Measurements from ENCODE around the gene KLHL10. TPM values are rescaled to one million over a fixed set of nuclear protein-coding genes. Genes with fewer than 3 reads are reported as not detected.
"Not testable (repeated sequence)": the region's sequence is repeated elsewhere in the genome, so short reads cannot be mapped to it uniquely, and the experiment has no call there.

KLHL10 gene
- total RNA-seq, 1 donor from 2014 or later, result not detected

GRCh38 chr17:41849251-41849990 is 11.8 kb downstream of the KLHL10 start:
- DNase-seq (ENCODE audit: low read depth, low spot score), result no peak

GRCh38 chr17:41851382-41851781 is 13.8 kb downstream of the KLHL10 start:
- DNase-seq (ENCODE audit: low read depth, low spot score), result not testable (repeated sequence)

- DNase-seq (ENCODE audit: low read depth, low spot score), result no peak
Observed at GRCh38 chr17:41860254-41860931, 22.8 kb downstream of the KLHL10 start.

- DNase-seq (ENCODE audit: low read depth, low spot score), result no peak
Observed at GRCh38 chr17:41863074-41863848, 25.6 kb downstream of the KLHL10 start.

- DNase-seq (ENCODE audit: low read depth, low spot score), result no peak
Observed at GRCh38 chr17:41864498-41864835, 26.8 kb downstream of the KLHL10 start.

- DNase-seq (ENCODE audit: low read depth, low spot score), result peak; percentile 55
Observed at GRCh38 chr17:41864836-41865595, 27.4 kb downstream of the KLHL10 start, which contains the start of gene KLHL11. TSS of gene KLHL11 (minus strand) at chr17:41865423. CDS start at chr17:41865370, 53 bp downstream.

- no peak for DNase-seq (ENCODE audit: low read depth, low spot score)
Observed at GRCh38 chr17:41865596-41865893, 27.9 kb downstream of the KLHL10 start.

- DNase-seq (ENCODE audit: low read depth, low spot score), result no peak
Observed at GRCh38 chr17:41868568-41868967, 30.9 kb downstream of the KLHL10 start.

- no peak for DNase-seq (ENCODE audit: low read depth, low spot score)
Observed at GRCh38 chr17:41869426-41869825, 31.8 kb downstream of the KLHL10 start.

- no peak for DNase-seq (ENCODE audit: low read depth, low spot score)
Observed at GRCh38 chr17:41870097-41870496, 32.5 kb downstream of the KLHL10 start.

GRCh38 chr17:41870627-41871026 is 33.0 kb downstream of the KLHL10 start:
- no peak for DNase-seq (ENCODE audit: low read depth, low spot score)

GRCh38 chr17:41871789-41872188 is 34.2 kb downstream of the KLHL10 start:
- DNase-seq (ENCODE audit: low read depth, low spot score), result no peak

GRCh38 chr17:41873559-41874292 is 36.1 kb downstream of the KLHL10 start:
- DNase-seq (ENCODE audit: low read depth, low spot score), result no peak

GRCh38 chr17:41874293-41874670 is 36.7 kb downstream of the KLHL10 start:
- DNase-seq (ENCODE audit: low read depth, low spot score), result not testable (repeated sequence)

GRCh38 chr17:41880130-41880529 is 42.5 kb downstream of the KLHL10 start:
- DNase-seq (ENCODE audit: low read depth, low spot score), result no peak

- DNase-seq (ENCODE audit: low read depth, low spot score), result no peak
Observed at GRCh38 chr17:41882756-41883155, 45.1 kb downstream of the KLHL10 start.

- DNase-seq (ENCODE audit: low read depth, low spot score), result no peak
Observed at GRCh38 chr17:41885733-41886132, 48.1 kb downstream of the KLHL10 start.

GRCh38 chr17:41888332-41888965 is 50.8 kb downstream of the KLHL10 start:
- DNase-seq (ENCODE audit: low read depth, low spot score), result no peak

- no peak for DNase-seq (ENCODE audit: low read depth, low spot score)
Observed at GRCh38 chr17:41891135-41892020, 53.8 kb downstream of the KLHL10 start.

- DNase-seq (ENCODE audit: low read depth, low spot score), result no peak
Observed at GRCh38 chr17:41892021-41892376, 54.4 kb downstream of the KLHL10 start.

All from pulmonary artery endothelial cell (primary cell).